ENCODE results near the gene CAD. TPM values are rescaled to one million over a fixed set of nuclear protein-coding genes. Genes with fewer than 3 reads are reported as not detected.

CAD gene
- total RNA-seq, 1 experiment from 2014 or later = 130 TPM

DNA sequence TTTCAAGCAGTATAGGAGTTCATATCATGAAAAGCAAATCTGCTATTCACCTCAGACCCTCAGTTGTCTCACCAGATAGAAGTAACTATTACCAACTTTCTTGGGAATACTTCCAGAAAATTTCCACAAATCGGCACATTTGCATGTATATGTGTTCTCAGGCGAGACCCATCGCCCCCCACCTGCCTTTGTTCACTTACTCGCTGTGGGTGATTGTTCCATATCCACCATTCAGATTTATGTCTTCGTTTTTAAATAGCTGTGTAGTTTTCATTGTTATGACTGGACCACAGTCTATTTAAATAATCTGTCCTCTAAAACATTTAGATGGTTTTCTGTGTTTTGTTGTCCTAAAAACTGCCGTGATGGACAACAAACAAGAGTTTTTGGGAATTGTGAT lies 68.3 kb downstream of the CAD start:
- Mint-ChIP-seq H3K4me3 (no peak overlapping the region), H3K27ac (no peak overlapping the region), H3K4me1 (peaks cover 58 to 60% of the 10 kb centered on the region in 2 experiments), H3K36me3 (ENCODE audit: insufficient read depth in 1 of 3, low read depth in 3 of 3) (no peaks in the 10 kb centered on the region), H3K27me3 (ENCODE audit: low read depth) (peaks cover 23% of the 10 kb centered on the region), H3K9me3 (no peaks in the 10 kb centered on the region)
- Histone ChIP-seq H3K14ac (ENCODE audit: insufficient read depth, low read length) (no peak overlapping the region), H3K4me1 (ENCODE audit: insufficient read depth, low read length) (peaks cover 13% of the 10 kb centered on the region; the same call in 1 of the 2 replicates), H2BK5ac (ENCODE audit: insufficient read length, low read length) (no peak overlapping the region), H3K27ac (ENCODE audit: insufficient read length, low read depth, low read length) (no peak overlapping the region), H3K27me3 (ENCODE audit: insufficient read depth, low read length) (no peaks in the 10 kb centered on the region), H3K18ac (ENCODE audit: insufficient read length, low read depth, low read length) (no peak overlapping the region), H3K23me2 (ENCODE audit: insufficient read length, low read depth, low read length, poor library complexity, severe bottlenecking) (peaks cover 6% of the 10 kb centered on the region), H4K8ac (replicated peaks; ENCODE audit: insufficient read length, low read depth, low read length) (no peak overlapping the region), H3K79me1 (ENCODE audit: insufficient read depth, low read depth, low read length, poor library complexity, severe bottlenecking) (no peaks in the 10 kb centered on the region), H2BK15ac (ENCODE audit: low read depth, low read length) (no peak overlapping the region), H4K5ac (ENCODE audit: insufficient read length, low read depth, low read length) (no peak overlapping the region), H3K4me2 (ENCODE audit: insufficient read depth, insufficient read length, low read length) (no peak overlapping the region), H2AK5ac (ENCODE audit: insufficient read length, low read length) (no peak overlapping the region), H4K91ac (ENCODE audit: insufficient read length, low read depth, low read length) (no peak overlapping the region), H3T11ph (ENCODE audit: low read length) (no peak overlapping the region), H2AFZ (ENCODE audit: low read length) (no peak overlapping the region), H4K20me1 (ENCODE audit: control insufficient read depth, insufficient read depth, insufficient read length) (no peaks in the 10 kb centered on the region), H3K9me3 (ENCODE audit: control insufficient read depth, low read depth, low read length) (no peaks in the 10 kb centered on the region), H2BK20ac (ENCODE audit: low read depth, low read length, poor library complexity, severe bottlenecking) (no peak overlapping the region), H2BK12ac (ENCODE audit: insufficient read length, low read depth, low read length) (no peak overlapping the region), H3K79me2 (ENCODE audit: insufficient read depth, low read length) (no peaks in the 10 kb centered on the region), H3K4ac (ENCODE audit: low read depth, low read length) (no peak overlapping the region), H3K23ac (ENCODE audit: insufficient read length, low read depth, low read length) (no peak overlapping the region), H3K9ac (ENCODE audit: extremely low read depth, insufficient read length, low read length) (no peak overlapping the region), H3K56ac (ENCODE audit: insufficient read length, low read depth, low read length) (no peak overlapping the region), H2BK120ac (ENCODE audit: low read depth, low read length, poor library complexity, severe bottlenecking) (no peak overlapping the region)
- TF ChIP-seq, protein P1, sequence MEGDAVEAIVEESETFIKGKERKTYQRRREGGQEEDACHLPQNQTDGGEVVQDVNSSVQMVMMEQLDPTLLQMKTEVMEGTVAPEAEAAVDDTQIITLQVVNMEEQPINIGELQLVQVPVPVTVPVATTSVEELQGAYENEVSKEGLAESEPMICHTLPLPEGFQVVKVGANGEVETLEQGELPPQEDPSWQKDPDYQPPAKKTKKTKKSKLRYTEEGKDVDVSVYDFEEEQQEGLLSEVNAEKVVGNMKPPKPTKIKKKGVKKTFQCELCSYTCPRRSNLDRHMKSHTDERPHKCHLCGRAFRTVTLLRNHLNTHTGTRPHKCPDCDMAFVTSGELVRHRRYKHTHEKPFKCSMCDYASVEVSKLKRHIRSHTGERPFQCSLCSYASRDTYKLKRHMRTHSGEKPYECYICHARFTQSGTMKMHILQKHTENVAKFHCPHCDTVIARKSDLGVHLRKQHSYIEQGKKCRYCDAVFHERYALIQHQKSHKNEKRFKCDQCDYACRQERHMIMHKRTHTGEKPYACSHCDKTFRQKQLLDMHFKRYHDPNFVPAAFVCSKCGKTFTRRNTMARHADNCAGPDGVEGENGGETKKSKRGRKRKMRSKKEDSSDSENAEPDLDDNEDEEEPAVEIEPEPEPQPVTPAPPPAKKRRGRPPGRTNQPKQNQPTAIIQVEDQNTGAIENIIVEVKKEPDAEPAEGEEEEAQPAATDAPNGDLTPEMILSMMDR (conservative IDR thresholded peaks at IDR 0.05) = no peak
- no peak for DNase-seq
- no CpG with 5 or more reads among the region's 6 CpGs for WGBS (ENCODE audit: extremely low coverage, insufficient read length, low lambda C conversion rate)

All from H9 (cell line).